Measurements from ENCODE around the gene ITPRIPL1. TPM values are rescaled to one million over a fixed set of nuclear protein-coding genes. Genes with fewer than 3 reads are reported as not detected.
"Not testable (repeated sequence)": the region's sequence is repeated elsewhere in the genome, so short reads cannot be mapped to it uniquely, and the experiment has no call there.

Gene ITPRIPL1
- polyA plus RNA-seq, 1 of the 3 experiments (the other 2 are of a cell fraction), result 5.0 TPM

DNA sequence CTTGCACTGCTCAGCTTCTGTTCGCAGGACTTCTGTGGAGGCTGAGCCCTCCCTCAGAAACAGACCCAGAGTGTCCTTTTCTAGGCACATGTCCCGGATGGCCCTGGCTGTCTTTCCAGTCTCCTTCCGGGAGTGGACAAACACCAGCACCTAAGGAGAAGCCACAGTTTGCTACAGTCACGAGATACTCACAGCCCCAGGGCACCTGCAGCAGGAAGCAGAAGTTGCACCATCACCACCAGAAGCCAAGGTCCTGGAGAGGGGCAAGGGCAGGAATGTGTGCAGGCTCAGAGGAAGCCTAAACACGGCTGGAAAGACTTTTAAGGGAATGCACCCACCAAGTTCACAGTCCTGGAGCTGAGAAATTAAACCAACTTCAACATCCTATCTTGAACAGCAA lies 33.4 kb upstream of the ITPRIPL1 start:
- Histone ChIP-seq H3K36me3 (replicated peaks in 1 of 2; ENCODE audit: control insufficient read depth in 1 of 2, insufficient read depth in 2 of 2, low read length in 1 of 2) (peaks cover 92 to 98% of the 10 kb centered on the region in 2 experiments), H3K27ac (ENCODE audit: low read depth in 2 of 2, low read length in 1 of 2) (no peak overlapping the region), H3K9me2 (no peaks in the 10 kb centered on the region), H3F3A (replicated peaks; ENCODE audit: insufficient read depth) (no peaks in the 10 kb centered on the region), H3K4me1 (ENCODE audit: control insufficient read depth in 1 of 2, insufficient read depth in 2 of 2, low read depth in 1 of 2, low read length in 1 of 2) (no peaks in the 10 kb centered on the region), H3K9ac (no peak overlapping the region), H2AFZ (ENCODE audit: low read depth) (no peak overlapping the region), H3K27me3 (ENCODE audit: insufficient read depth) (no peaks in the 10 kb centered on the region), H3K4me2 (no peak overlapping the region), H3K4me3 (ENCODE audit: low read depth in 2 of 2, low read length in 1 of 2) (no peak overlapping the region), H4K20me1 (ENCODE audit: insufficient read depth) (no peaks in the 10 kb centered on the region), H3K9me3 (no peaks in the 10 kb centered on the region), H3K79me2 (ENCODE audit: insufficient read depth) (no peaks in the 10 kb centered on the region; the same call in 1 of the 2 replicates)
- WGBS (ENCODE audit: low lambda C conversion rate), result 87% methylated on average over 4 of the region's 5 CpGs
- DNase-seq, result no peak
- ChIA-PET POLR2A (interaction anchor here (1.0 kb wide), 1 partner anchor 30 kb away, joined by 3 read pairs; no protein-coding TSS in a partner anchor), CTCF (interaction anchor here (1.0 kb wide), 1 partner anchor 25 kb away, joined by 4 read pairs; no protein-coding TSS in a partner anchor)
- no peak for TF ChIP-seq RCOR1 (IDR thresholded peaks at IDR 0.05; ENCODE audit: low read length)
- TF ChIP-seq, protein P1, sequence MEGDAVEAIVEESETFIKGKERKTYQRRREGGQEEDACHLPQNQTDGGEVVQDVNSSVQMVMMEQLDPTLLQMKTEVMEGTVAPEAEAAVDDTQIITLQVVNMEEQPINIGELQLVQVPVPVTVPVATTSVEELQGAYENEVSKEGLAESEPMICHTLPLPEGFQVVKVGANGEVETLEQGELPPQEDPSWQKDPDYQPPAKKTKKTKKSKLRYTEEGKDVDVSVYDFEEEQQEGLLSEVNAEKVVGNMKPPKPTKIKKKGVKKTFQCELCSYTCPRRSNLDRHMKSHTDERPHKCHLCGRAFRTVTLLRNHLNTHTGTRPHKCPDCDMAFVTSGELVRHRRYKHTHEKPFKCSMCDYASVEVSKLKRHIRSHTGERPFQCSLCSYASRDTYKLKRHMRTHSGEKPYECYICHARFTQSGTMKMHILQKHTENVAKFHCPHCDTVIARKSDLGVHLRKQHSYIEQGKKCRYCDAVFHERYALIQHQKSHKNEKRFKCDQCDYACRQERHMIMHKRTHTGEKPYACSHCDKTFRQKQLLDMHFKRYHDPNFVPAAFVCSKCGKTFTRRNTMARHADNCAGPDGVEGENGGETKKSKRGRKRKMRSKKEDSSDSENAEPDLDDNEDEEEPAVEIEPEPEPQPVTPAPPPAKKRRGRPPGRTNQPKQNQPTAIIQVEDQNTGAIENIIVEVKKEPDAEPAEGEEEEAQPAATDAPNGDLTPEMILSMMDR (IDR thresholded peaks at IDR 0.05), result no peak
- no peak for TF ChIP-seq RXRA (IDR thresholded peaks at IDR 0.05; ENCODE audit: borderline replicate concordance, low read depth)
- TF ChIP-seq ELF1 (IDR thresholded peaks at IDR 0.05), result no peak
- no peak for TF ChIP-seq MEF2A (IDR thresholded peaks at IDR 0.05; ENCODE audit: borderline replicate concordance, low read depth)
- TF ChIP-seq RFX5 (IDR thresholded peaks at IDR 0.05; ENCODE audit: low read length), result no peak
- TF ChIP-seq RAD21 (IDR thresholded peaks at IDR 0.05; ENCODE audit: low read length), result no peak
- TF ChIP-seq TEAD4 (IDR thresholded peaks at IDR 0.05; ENCODE audit: borderline replicate concordance, insufficient read depth), result no peak
- no peak for TF ChIP-seq NFIC (IDR thresholded peaks at IDR 0.05; ENCODE audit: borderline replicate concordance)
- no peak for TF ChIP-seq JUND (IDR thresholded peaks at IDR 0.05)
- TF ChIP-seq YY1 (IDR thresholded peaks at IDR 0.05; ENCODE audit: low read depth), result no peak
- TF ChIP-seq, protein P2, sequence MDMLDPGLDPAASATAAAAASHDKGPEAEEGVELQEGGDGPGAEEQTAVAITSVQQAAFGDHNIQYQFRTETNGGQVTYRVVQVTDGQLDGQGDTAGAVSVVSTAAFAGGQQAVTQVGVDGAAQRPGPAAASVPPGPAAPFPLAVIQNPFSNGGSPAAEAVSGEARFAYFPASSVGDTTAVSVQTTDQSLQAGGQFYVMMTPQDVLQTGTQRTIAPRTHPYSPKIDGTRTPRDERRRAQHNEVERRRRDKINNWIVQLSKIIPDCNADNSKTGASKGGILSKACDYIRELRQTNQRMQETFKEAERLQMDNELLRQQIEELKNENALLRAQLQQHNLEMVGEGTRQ (IDR thresholded peaks at IDR 0.05; ENCODE audit: borderline replicate concordance, low read depth, low read length), result no peak
- no peak for TF ChIP-seq FOXJ3 (CRISPR knock-in tag; IDR thresholded peaks at IDR 0.05)
- TF ChIP-seq MXI1 (IDR thresholded peaks at IDR 0.05; ENCODE audit: low read depth, low read length), result no peak
- no peak for TF ChIP-seq TCF12 (IDR thresholded peaks at IDR 0.05)

DNA sequence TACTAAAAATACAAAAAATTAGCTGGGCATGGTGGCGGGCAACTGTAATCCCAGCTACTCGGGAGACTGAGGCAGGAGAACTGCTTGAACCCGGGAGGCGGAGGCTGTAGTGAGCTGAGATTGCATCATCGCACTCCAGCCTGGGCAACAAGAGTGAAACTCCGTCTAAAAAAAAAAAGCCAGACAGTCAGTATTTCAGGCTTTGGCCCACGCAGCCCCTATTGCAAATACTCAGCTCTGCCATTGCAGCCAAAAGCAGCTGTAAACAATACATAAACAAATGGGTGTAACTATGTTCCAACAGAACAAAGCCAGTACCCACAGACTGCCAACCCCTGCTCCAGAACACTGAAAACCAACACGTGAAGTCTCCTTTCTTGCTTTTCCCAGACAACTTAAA lies 30.8 kb upstream of the ITPRIPL1 start:
- H2AFZ ChIP-seq (ENCODE audit: low read depth); H3K4me2 ChIP-seq; H3K4me1 ChIP-seq (ENCODE audit: control insufficient read depth in 1 of 2, insufficient read depth in 2 of 2, low read depth in 1 of 2, low read length in 1 of 2); H3K9ac ChIP-seq; H3K27ac ChIP-seq (ENCODE audit: low read depth in 2 of 2, low read length in 1 of 2); H4K20me1 ChIP-seq (ENCODE audit: insufficient read depth); H3K9me2 ChIP-seq; POLR2A ChIA-PET; H3K79me2 ChIP-seq (ENCODE audit: insufficient read depth); H3K27me3 ChIP-seq (ENCODE audit: insufficient read depth); H3F3A ChIP-seq (replicated peaks; ENCODE audit: insufficient read depth); H3K4me3 ChIP-seq (ENCODE audit: low read depth in 2 of 2, low read length in 1 of 2); H3K9me3 ChIP-seq; DNase-seq: not testable (repeated sequence)
- WGBS (ENCODE audit: low lambda C conversion rate), result 96% methylated on average over 8 of the region's 8 CpGs
- CTCF ChIA-PET, result interaction anchor here (0.9 to 1.1 kb wide), 3 partner anchors 28 to 302 kb away, joined by 3 to 4 read pairs (median 3); partner anchors contain the start of gene CIAO1
- H3K36me3 ChIP-seq (replicated peaks in 1 of 2; ENCODE audit: control insufficient read depth in 1 of 2, insufficient read depth in 2 of 2, low read length in 1 of 2), result peaks cover 98% of the 10 kb centered on the region in 2 experiments
